Activated CD8-positive, alpha-beta T cell treated with anti-CD3 and anti-CD28 coated beads for 36 hours (primary cell): ENCODE data around the gene ASF1A. TPM values are rescaled to one million over a fixed set of nuclear protein-coding genes. Genes with fewer than 3 reads are reported as not detected.

Experiments
- ATAC-seq: fragments of 200-7000 bp; cut with Tn5 transposase; one replicate; pipeline ENCODE4 v1.10.0; 2021; ENCODE audit warnings: mild to moderate bottlenecking, moderate library complexity
- CTCF ChIA-PET: fragments of 350-600 bp; sonication (Branson Sonifier 250); formaldehyde crosslinking; loops from one replicate; lab custom pipeline; 2021; ENCODE audit warnings: antibody characterized with exemption; lab: Charles Lee
- POLR2A ChIA-PET: fragments of 350-600 bp; sonication (Branson Sonifier 250); formaldehyde crosslinking; loops from one replicate; lab custom pipeline; 2021; ENCODE audit warnings: antibody characterized with exemption; lab: Charles Lee
- DNase-seq: peaks from one replicate; pipeline ENCODE4 v3.0.0-alpha.2; 2020
- H3K27ac Mint-ChIP-seq: one replicate; pipeline ENCODE4 v1.8.0; 2021; ENCODE audit warnings: mild to moderate bottlenecking, mixed read lengths
- H3K27me3 Mint-ChIP-seq: one replicate; pipeline ENCODE4 v1.8.0; 2021; ENCODE audit warnings: mixed read lengths
- H3K36me3 Mint-ChIP-seq: one replicate; pipeline ENCODE4 v1.8.0; 2021; ENCODE audit warnings: low read depth, mixed read lengths
- H3K4me1 Mint-ChIP-seq: one replicate; pipeline ENCODE4 v1.8.0; 2021; ENCODE audit warnings: low read depth, mixed read lengths
- H3K4me3 Mint-ChIP-seq: one replicate; pipeline ENCODE4 v1.8.0; 2021; ENCODE audit warnings: mild to moderate bottlenecking, moderate library complexity, mixed read lengths
- H3K9me3 Mint-ChIP-seq: one replicate; pipeline ENCODE4 v1.8.0; 2021; ENCODE audit warnings: mixed read lengths
- intact Hi-C: fragments of 100-400 bp; cut with micrococcal nuclease; formaldehyde crosslinking; loops from one replicate; pipeline ENCODE4 v1.10.0; 2022
- total RNA-seq, 2 experiments: library from RNA; stranded (reverse); gene quantifications; one replicate each; pipeline ENCODE4 v1.2.3, GENCODE V29; 2021
- TF ChIP-seq, protein P1 (sequence below): fragments of 200-600 bp; IDR thresholded peaks from one replicate; pipeline ENCODE4 v1.8.0; 2022; ENCODE audit warnings: antibody characterized with exemption, mild to moderate bottlenecking

Gene ASF1A
- total RNA-seq, 2 experiments from 2014 or later = 36.4 to 39.0 TPM

DNA sequence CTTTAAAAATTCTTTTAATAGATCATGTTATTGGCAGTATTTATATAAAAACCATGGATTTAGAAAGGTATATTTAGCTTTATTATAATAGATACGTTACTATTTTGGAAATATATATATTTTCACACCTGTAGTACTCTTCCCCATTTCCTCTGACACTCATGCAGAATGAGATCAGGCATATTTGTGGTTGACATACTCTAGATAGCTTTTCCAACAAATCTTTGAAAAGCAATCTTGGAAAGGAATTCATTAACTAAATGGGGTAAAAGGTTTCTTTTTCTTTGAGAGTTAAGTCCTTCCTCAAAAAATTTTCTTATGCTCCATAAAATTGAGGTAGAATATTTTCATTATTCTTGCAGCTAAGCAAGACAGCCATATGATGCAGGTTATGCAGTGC, 14.5 kb downstream of the ASF1A start:
- DNase-seq (no peak), ATAC-seq (no peak)
- CTCF ChIA-PET = interaction anchor here (0.9 kb wide), 1 partner anchor 9 kb away, joined by 3 read pairs; no protein-coding TSS in a partner anchor
- TF ChIP-seq, protein P1, sequence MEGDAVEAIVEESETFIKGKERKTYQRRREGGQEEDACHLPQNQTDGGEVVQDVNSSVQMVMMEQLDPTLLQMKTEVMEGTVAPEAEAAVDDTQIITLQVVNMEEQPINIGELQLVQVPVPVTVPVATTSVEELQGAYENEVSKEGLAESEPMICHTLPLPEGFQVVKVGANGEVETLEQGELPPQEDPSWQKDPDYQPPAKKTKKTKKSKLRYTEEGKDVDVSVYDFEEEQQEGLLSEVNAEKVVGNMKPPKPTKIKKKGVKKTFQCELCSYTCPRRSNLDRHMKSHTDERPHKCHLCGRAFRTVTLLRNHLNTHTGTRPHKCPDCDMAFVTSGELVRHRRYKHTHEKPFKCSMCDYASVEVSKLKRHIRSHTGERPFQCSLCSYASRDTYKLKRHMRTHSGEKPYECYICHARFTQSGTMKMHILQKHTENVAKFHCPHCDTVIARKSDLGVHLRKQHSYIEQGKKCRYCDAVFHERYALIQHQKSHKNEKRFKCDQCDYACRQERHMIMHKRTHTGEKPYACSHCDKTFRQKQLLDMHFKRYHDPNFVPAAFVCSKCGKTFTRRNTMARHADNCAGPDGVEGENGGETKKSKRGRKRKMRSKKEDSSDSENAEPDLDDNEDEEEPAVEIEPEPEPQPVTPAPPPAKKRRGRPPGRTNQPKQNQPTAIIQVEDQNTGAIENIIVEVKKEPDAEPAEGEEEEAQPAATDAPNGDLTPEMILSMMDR = no peak
- H3K9me3 Mint-ChIP-seq = no peaks in the 10 kb centered on the region
- H3K27me3 Mint-ChIP-seq = no peaks in the 10 kb centered on the region
- POLR2A ChIA-PET = interaction anchor here (1.2 kb wide), 1 partner anchor 14 kb away, joined by 4 read pairs; the partner anchor contains the start of gene ASF1A
- H3K4me1 Mint-ChIP-seq = peaks cover 40% of the 10 kb centered on the region
- H3K27ac Mint-ChIP-seq = no peak overlapping the region
- intact Hi-C loops = no loop called here
- no peak overlapping the region for H3K4me3 Mint-ChIP-seq
- peaks cover 59% of the 10 kb centered on the region for H3K36me3 Mint-ChIP-seq

DNA sequence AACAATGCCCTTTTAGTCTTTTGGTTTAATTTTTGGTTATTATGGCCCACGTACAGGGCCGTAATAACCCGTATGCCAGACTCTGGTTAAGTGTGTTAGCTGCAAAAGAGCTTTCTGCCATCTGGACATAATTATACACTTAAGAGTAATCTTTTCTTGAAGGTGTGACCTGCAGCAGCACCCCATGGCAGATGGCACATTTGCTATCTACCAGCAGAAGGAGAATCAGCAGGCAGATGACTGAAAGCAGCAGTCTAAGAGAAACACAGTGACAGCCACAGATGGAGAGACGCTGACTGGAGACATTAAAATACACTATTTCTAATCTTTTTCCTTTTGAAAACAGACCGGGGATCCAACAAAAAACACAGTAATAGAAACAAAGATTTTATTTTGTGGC, 18.7 kb downstream of the ASF1A start:
- CTCF ChIA-PET = interaction anchor here (0.6 to 1.4 kb wide), 5 partner anchors 9 to 161 kb away, joined by 3 to 4 read pairs (median 3); no protein-coding TSS in a partner anchor
- Mint-ChIP-seq H3K4me1 (peaks cover 6% of the 10 kb centered on the region), H3K27me3 (no peaks in the 10 kb centered on the region), H3K4me3 (no peak overlapping the region), H3K9me3 (no peaks in the 10 kb centered on the region), H3K36me3 (peaks cover 48% of the 10 kb centered on the region), H3K27ac (peak overlapping the region; percentile 47)
- no peak for ATAC-seq
- POLR2A ChIA-PET = no interaction called here
- intact Hi-C loops = no loop called here
- TF ChIP-seq, protein P1 = no peak
- no peak for DNase-seq

DNA sequence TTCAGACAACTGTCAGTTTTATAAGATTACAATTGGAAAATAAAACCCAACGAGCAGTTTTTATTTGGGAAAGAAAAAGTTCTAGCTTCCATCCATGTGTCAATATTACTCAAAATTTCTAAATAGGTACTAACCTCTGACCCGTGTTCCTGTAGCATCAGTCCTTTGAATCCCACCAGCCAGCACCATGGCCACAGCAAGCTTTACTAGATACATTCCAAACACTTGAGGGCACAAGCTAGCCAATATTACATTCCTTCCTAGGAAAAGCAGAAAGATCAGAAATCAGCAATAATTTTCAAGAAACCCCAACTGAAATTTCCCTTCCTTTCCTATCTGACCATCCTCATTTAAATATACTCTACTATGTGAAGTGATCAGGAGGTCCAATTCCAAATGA, 19.2 kb downstream of the ASF1A start:
- Mint-ChIP-seq H3K36me3 (peaks cover 46% of the 10 kb centered on the region), H3K9me3 (no peaks in the 10 kb centered on the region), H3K27ac (no peak overlapping the region), H3K4me3 (no peak overlapping the region), H3K4me1 (peaks cover 6% of the 10 kb centered on the region), H3K27me3 (no peaks in the 10 kb centered on the region)
- intact Hi-C loops = no loop called here
- ChIA-PET CTCF (interaction anchor here (0.6 to 1.4 kb wide), 5 partner anchors 8 to 161 kb away, joined by 3 to 4 read pairs (median 3); no protein-coding TSS in a partner anchor), POLR2A (no interaction called here)
- DNase-seq (no peak), ATAC-seq (no peak)
- TF ChIP-seq, protein P1 = no peak

DNA sequence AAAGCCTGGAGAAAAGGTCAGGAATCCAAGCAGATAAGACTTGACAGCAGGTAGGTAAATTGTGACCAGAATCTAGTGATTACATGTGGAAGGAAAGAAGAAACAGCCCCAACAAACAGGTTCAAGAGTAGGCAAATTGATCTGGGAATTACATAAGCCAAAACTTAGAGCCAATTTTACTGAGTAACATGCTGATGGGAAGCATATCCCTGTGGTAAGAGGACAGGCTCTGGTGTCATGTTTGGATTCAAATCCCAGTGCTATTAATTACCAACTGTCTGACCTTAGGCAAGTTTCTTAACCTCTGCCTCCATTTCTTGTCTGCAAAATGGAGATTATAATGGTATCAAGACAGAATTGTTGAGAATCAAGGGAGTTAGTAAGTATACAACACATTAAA, 20.6 kb downstream of the ASF1A start:
- ChIA-PET POLR2A (no interaction called here), CTCF (interaction anchor here (0.8 kb wide), 1 partner anchor 18 kb away, joined by 3 read pairs; no protein-coding TSS in a partner anchor)
- Mint-ChIP-seq H3K27ac (peak overlapping the region; percentile 41), H3K4me3 (no peak overlapping the region), H3K9me3 (no peaks in the 10 kb centered on the region), H3K27me3 (no peaks in the 10 kb centered on the region), H3K4me1 (peaks cover 3% of the 10 kb centered on the region), H3K36me3 (peaks cover 45% of the 10 kb centered on the region)
- ATAC-seq = no peak
- TF ChIP-seq, protein P1 = no peak
- intact Hi-C loops = no loop called here
- no peak for DNase-seq

DNA sequence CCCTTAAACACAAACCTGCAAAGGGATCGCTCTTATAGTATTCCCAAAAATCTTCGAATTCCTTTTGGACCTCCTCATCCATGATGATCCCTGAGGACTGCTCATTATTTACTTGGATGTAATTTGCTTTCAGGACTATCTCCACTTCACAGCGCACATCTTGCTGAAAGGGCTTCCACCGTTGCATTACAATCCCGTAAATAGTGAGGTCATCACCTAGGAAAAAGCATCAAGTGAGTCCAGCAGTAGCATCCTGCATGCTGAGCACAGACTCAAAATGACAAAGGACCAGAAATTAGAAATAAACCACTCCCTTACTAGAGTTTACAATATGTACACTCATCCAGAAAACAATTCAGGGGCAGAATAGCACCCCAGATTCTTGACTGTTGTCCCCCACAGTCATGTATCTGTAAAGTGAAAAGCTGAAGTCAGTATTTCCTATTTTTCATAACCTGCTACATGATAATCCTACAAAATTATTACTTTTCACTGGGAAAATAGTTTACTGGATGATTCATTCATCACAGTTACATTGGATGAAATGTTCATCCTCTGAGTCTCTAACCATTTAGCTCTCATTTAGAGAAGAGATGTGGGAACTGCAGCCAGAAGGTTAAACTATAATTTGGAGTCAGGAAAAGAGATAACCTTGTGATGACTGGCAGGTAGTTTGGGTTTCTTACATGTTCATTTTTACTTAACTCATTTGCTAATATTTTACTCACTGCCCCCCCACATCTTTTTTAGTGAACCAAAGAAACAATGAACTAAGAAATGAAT, 23.8 kb downstream of the ASF1A start:
- Mint-ChIP-seq H3K4me1 (no peaks in the 10 kb centered on the region), H3K9me3 (no peaks in the 10 kb centered on the region), H3K36me3 (peaks cover 50% of the 10 kb centered on the region), H3K4me3 (no peak overlapping the region), H3K27me3 (no peaks in the 10 kb centered on the region), H3K27ac (peak overlapping the region; percentile 4)
- ATAC-seq = no peak
- intact Hi-C loops = no loop called here
- DNase-seq = no peak
- ChIA-PET POLR2A (no interaction called here), CTCF (interaction anchor here (1.0 kb wide), 1 partner anchor 21 kb away, joined by 3 read pairs; no protein-coding TSS in a partner anchor)
- TF ChIP-seq, protein P1 = no peak
